Heart right ventricle (tissue), 16 donors: ENCODE data around the gene PPP5C. TPM values are rescaled to one million over a fixed set of nuclear protein-coding genes. Genes with fewer than 3 reads are reported as not detected.
"Not testable (repeated sequence)": the region's sequence is repeated elsewhere in the genome, so short reads cannot be mapped to it uniquely, and the experiment has no call there.

ENCODE experiments used
- ATAC-seq, 8 donors: fragments of 200-7000 bp; cut with Tn5 transposase; one replicate each; pipeline ENCODE4 v1.9.1; 2020; ENCODE audit warnings: mild to moderate bottlenecking in 8 of 8, moderate library complexity in 8 of 8, moderate number of reproducible peaks in 1 of 8
- DNase-seq, 2 donors: peaks; one replicate each; pipeline ENCODE4 v3.0.0-alpha.2; 2020
- H3K27ac ChIP-seq, 10 donors: fragments of 200-600 bp; sonication (generic) in 2 of 10; one replicate each; pipeline versions ENCODE4 v1.5.0 to v1.8.0; 2020 to 2022; ENCODE audit warnings: mild to moderate bottlenecking in 3 of 10
- H3K27me3 ChIP-seq, 7 donors: fragments of 200-600 bp; one replicate each; pipeline ENCODE4 v1.8.0; 2021 to 2022; ENCODE audit warnings: mild to moderate bottlenecking in 2 of 7
- H3K36me3 ChIP-seq, 9 donors: fragments of 200-600 bp; sonication (generic) in 1 of 9; one replicate each; pipeline versions ENCODE4 v1.5.0 to v1.8.0; 2020 to 2022; ENCODE audit warnings: mild to moderate bottlenecking in 2 of 9
- H3K4me1 ChIP-seq, 9 donors: fragments of 200-600 bp; sonication (generic) in 1 of 9; one replicate each; pipeline versions ENCODE4 v1.5.0 to v1.8.0; 2020 to 2022; ENCODE audit warnings: mild to moderate bottlenecking in 4 of 9
- H3K4me3 ChIP-seq, 10 donors: fragments of 200-600 bp; sonication (generic) in 2 of 10; one replicate each; pipeline versions ENCODE4 v1.5.0 to v1.8.0; 2020 to 2022; ENCODE audit warnings: mild to moderate bottlenecking in 7 of 10, moderate library complexity in 2 of 10
- H3K9me3 ChIP-seq, 11 donors: fragments of 200-600 bp in 10 of 11; sonication (generic) in 2 of 11; one replicate each; pipeline versions ENCODE4 v1.5.0 to v1.8.0; 2013 to 2022; ENCODE audit warnings: mild to moderate bottlenecking in 2 of 11, control low read depth in 1 of 11, moderate library complexity in 1 of 11
- WGBS, 2 donors: extraction: QIAGEN DNeasy Blood & Tissue Kit; methylation state at CpG; one replicate each; pipeline ENCODE4 v1.1.7; 2013; ENCODE audit warnings: inconsistent platforms in 1 of 2; 5-methylcytosine and 5-hydroxymethylcytosine counted together
- intact Hi-C, 10 donors: fragments of 100-400 bp; cut with DNase I; formaldehyde crosslinking; loops; one replicate each; pipeline versions ENCODE4 v1.11.1 to v1.14.2; 2022
- polyA plus RNA-seq, 2 donors: library from polyadenylated mRNA; stranded (reverse); fragments of 200-250 nt; gene quantifications; one replicate each; pipeline ENCODE4 v1.2.3, GENCODE V29; 2013
- total RNA-seq, 10 donors: library from RNA; stranded (reverse); fragmentation: NEBNext Ultra II Directional in 3 of 10; extraction: Animal tissue kit (Norgen Biotek cat#: 25700) in 3 of 10; gene quantifications; one replicate each; pipeline versions ENCODE4 v1.2.1 to v1.2.4, GENCODE V29; 2021 to 2023
- TF ChIP-seq, protein P1 (sequence below), 9 donors: fragments of 200-600 bp; sonication (generic) in 2 of 9; IDR thresholded peaks; one replicate each; pipeline versions ENCODE4 v1.5.0 to v1.8.0; 2021 to 2022; ENCODE audit warnings: antibody characterized with exemption in 9 of 9, mild to moderate bottlenecking in 5 of 9, moderate library complexity in 1 of 9
- donor health status: Arrhythmogenic right ventricular cardiomyopathy.
- donor health status: ischemic (EF 13 %, LVEDD 7.1; RV severe dilation, severe dysfunction).
- donor health status: healthy with polysubstance abuse.
- donor health status: DM: no; HTN: yes; CAD: no.
- donor health status: DM: no; HTN: no; CAD: no.
- donor health status: ischemic (EF 25% LVEDD 6.9; RV normal size, moderate dysfunction).
- donor health status: ischemic (EF 25% LVEDD 5.7; RV mildly dilated, moderate dysfunction).
- donor health status: healthy.
- donor health status: DM: yes; HTN: yes; CAD: no.
- donor health status: Ischemic cardiomyopathy.
- donor health status: ischemic (EF 35%, LVEDD 5.7; RV mildly dilated, moderate dysfunction).
- donor health status: nonischemic (EF 11% LVEDD 7.7; RV severe dilation, severe dysfunction).
- donor health status: DM: yes; HTN: yes; CAD: no.
- donor health status: PGD.
- donor health status: ischemic (EF 29% LVEDD 5.4; RV normal size, mild dysfunction).
- donor health status: nonischemic (EF 23%, LVEDD 6.1; RV moderate dilation, normal function).

The PPP5C gene
- total and polyA plus RNA-seq, 12 donors, result 51.6 to 89.5 (median 76.5) TPM

DNA sequence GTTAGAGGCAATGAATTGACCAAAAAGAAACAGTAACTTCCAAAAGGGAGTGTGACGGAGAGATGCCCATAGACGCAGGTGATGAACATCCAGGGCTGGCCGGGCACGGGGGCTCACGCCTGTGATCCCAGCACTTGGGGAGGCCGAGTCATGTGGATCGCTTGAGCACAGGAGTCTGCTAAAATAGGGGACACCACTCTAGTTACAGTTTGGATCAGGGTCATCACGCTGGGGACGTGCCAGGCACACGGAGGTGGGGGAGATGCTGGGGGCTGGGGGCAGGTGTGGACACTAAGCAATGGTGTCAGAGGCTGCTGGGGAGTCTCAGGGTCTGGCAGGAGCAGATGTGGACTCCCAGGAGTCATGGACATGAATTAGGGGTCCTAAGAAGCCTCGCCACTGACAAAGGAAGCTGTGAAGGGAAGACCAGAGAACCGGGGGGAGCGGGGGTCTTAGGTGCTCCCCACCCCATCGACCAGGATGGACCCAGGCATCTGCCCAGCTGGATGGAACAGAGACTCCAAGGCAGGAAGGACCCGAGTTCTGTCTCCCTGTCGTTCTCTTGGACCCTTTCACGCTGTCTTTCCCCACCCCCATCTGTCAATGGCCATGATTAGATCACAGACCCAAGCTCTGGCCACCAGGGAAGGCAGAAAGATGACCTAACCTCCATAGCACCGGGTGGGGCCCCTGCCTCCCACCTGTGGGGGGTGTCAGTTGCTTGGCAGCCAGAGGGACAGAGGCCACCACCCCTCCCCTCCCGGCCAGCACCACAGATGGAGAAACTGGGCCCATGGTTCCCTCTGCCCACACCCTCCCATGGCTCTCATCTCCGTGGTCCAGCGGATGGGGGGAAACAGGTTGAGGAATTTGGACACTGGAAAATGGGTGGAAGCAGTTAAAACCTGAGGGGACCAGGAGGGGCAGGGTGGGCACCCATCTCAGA, 46.8 kb downstream of the PPP5C start:
- no peak overlapping the region for H3K4me3 ChIP-seq
- intact Hi-C loops, result loop anchor here in 9 of 10 donors (2.0 to 10.0 kb wide), 6 partner anchors 93 to 121 kb away; no protein-coding TSS in a partner anchor
- no peaks in the 10 kb centered on the region for H3K9me3 ChIP-seq
- H3K36me3 ChIP-seq, result peaks cover 0 to 45% (median 23%) of the 10 kb centered on the region in 9 donors
- DNase-seq (no peak), ATAC-seq (peak in 3 of 8 donors; percentile 6 to 15 (median 9))
- H3K4me1 ChIP-seq, result peaks cover 0 to 13% (median 0%) of the 10 kb centered on the region in 9 donors
- 72 to 76% methylated on average over 21 of the region's 21 CpGs for WGBS, 2 donors
- peaks cover 0 to 9% (median 0%) of the 10 kb centered on the region in 7 donors for H3K27me3 ChIP-seq
- no peak overlapping the region for H3K27ac ChIP-seq
- TF ChIP-seq, protein P1, sequence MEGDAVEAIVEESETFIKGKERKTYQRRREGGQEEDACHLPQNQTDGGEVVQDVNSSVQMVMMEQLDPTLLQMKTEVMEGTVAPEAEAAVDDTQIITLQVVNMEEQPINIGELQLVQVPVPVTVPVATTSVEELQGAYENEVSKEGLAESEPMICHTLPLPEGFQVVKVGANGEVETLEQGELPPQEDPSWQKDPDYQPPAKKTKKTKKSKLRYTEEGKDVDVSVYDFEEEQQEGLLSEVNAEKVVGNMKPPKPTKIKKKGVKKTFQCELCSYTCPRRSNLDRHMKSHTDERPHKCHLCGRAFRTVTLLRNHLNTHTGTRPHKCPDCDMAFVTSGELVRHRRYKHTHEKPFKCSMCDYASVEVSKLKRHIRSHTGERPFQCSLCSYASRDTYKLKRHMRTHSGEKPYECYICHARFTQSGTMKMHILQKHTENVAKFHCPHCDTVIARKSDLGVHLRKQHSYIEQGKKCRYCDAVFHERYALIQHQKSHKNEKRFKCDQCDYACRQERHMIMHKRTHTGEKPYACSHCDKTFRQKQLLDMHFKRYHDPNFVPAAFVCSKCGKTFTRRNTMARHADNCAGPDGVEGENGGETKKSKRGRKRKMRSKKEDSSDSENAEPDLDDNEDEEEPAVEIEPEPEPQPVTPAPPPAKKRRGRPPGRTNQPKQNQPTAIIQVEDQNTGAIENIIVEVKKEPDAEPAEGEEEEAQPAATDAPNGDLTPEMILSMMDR (IDR thresholded peaks at IDR 0.05), result no peak

DNA sequence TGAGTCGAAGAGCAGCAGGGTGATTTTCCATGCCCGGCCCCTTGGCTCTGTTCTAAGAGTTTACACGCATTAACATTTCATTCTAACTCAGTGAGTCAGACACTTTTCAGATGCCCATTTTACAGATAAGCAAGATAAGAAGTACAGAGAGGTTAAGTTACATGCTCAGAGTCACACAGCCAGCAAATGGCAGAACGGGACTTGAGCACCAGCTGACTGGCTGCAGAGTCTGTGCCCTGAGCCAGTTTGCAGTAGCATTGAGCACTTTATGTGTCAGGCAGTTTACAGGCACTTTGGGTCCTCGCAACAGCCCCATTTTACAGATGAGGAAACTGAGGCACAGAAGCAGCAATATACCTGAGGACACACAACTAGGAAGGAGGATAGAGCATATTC, 47.5 kb downstream of the PPP5C start:
- Histone ChIP-seq H3K9me3 (no peaks in the 10 kb centered on the region), H3K4me1 (peaks cover 0 to 13% (median 0%) of the 10 kb centered on the region in 9 donors), H3K4me3 (no peak overlapping the region), H3K36me3 (peaks cover 0 to 39% (median 19%) of the 10 kb centered on the region in 9 donors), H3K27me3 (peaks cover 0 to 9% (median 0%) of the 10 kb centered on the region in 7 donors), H3K27ac (no peak overlapping the region)
- no peak for ATAC-seq
- WGBS, 2 donors, result 93 to 95% methylated on average over 5 of the region's 5 CpGs
- no peak for DNase-seq
- TF ChIP-seq, protein P1 (IDR thresholded peaks at IDR 0.05), result no peak
- intact Hi-C loops, result loop anchor here in 9 of 10 donors (2.0 to 10.0 kb wide), 6 partner anchors 92 to 120 kb away; no protein-coding TSS in a partner anchor

DNA sequence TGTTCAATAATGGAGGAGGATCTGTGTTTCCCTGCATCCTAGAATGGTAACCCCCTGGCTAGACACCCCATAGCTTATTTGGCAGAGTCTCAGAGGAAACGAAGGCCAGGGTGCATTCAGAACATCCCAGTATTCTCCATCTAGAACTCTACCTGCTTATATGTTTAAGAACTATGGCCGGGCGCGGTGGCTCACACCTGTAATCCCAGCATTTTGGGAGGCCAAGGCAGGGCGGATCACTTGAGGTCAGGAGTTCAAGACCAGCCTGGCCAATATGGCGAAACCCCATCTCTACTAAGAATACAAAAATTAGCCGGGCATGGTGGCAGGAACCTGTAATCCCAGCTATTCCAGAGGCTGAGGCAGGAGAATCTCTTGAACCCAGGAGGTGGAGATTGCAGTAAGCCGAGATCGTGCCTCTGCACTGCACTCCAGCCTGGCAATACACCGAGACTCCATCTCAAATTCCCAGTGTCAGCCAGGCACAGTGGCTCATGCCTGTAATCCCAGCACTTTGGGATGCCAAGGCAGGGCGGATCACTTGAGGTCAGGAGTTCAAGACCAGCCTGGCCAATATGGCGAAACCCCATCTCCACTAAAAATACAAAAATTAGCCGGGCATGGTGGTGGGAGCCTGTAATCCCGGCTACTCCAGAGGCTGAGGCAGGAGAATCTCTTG, 51.1 kb downstream of the PPP5C start:
- peaks cover 0 to 37% (median 13%) of the 10 kb centered on the region in 7 donors for H3K27me3 ChIP-seq
- ATAC-seq, DNase-seq, H3K27ac ChIP-seq, H3K36me3 ChIP-seq, H3K4me1 ChIP-seq, H3K9me3 ChIP-seq, H3K4me3 ChIP-seq: not testable (repeated sequence)
- WGBS, 2 donors, result 90% methylated on average over 14 of the region's 14 CpGs
- intact Hi-C loops, result loop anchor here in 8 of 10 donors (2.0 to 10.0 kb wide), 6 partner anchors 91 to 123 kb away; no protein-coding TSS in a partner anchor

DNA sequence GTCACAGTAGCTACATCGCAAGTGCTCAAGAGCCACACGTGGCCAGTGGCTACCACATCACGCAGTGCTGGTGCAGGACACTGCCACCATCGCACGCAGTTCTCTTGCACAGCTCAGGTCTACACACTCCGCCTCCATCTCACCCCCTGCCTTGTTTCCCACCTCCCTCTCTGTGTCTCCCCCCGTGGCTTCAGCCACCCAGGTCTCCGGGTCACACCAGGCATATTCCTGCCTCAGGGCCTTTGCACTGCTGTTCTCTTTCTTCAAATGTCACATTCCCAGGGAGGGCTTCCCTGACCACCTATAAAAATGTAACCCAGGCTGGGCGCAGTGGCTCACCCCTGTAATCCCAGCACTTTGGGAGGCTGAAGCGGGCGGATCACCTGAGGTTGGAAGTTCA, 55.8 kb downstream of the PPP5C start:
- TF ChIP-seq, protein P1 (IDR thresholded peaks at IDR 0.05), result no peak
- Histone ChIP-seq H3K27ac (no peak overlapping the region), H3K4me3 (peak overlapping the region in 2 of 10 donors; percentile 14 to 22), H3K36me3 (no peaks in the 10 kb centered on the region), H3K9me3 (no peaks in the 10 kb centered on the region), H3K27me3 (peaks cover 0 to 74% (median 43%) of the 10 kb centered on the region in 7 donors), H3K4me1 (peaks cover 0 to 36% (median 16%) of the 10 kb centered on the region in 9 donors)
- DNase-seq, result no peak
- ATAC-seq, result peak in 1 of 8 donors; percentile 1
- WGBS, 2 donors, result 90% methylated on average over 11 of the region's 11 CpGs
- intact Hi-C loops, result loop anchor here in 6 of 10 donors (1.0 to 5.0 kb wide), 4 partner anchors 84 to 86 kb away; no protein-coding TSS in a partner anchor
